Kidney (tissue), 14 donors: Measurements from ENCODE around the gene ZNF618. TPM values are rescaled to one million over a fixed set of nuclear protein-coding genes. Genes with fewer than 3 reads are reported as not detected.

Experiments used
- DNase-seq, 5 donors: peaks; one replicate each; pipeline ENCODE4 v3.0.0-alpha.2; 2013 to 2020
- FAIRE-seq: peaks from 2 replicates; lab custom pipeline; 2012; peaks lifted over from hg19 to GRCh38; lab: Jason Lieb, UNC
- H3K27ac ChIP-seq, 2 donors: one replicate each; pipeline ENCODE4 v1.7.0; 2013; ENCODE audit warnings: low read depth in 2 of 2, low read length in 2 of 2, inconsistent platforms in 1 of 2
- H3K27me3 ChIP-seq: one replicate; pipeline ENCODE4 v1.7.1; 2013; ENCODE audit warnings: low read length, inconsistent platforms; ENCODE audit not compliant: control insufficient read depth, insufficient read depth
- H3K36me3 ChIP-seq, 3 donors: one replicate each; pipeline versions ENCODE4 v1.7.0 to v1.7.1; 2013; ENCODE audit warnings: low read length in 3 of 3, control low read depth in 1 of 3, inconsistent platforms in 1 of 3; ENCODE audit not compliant: insufficient read depth in 3 of 3, control insufficient read depth in 2 of 3
- H3K4me1 ChIP-seq, 3 donors: one replicate each; pipeline versions ENCODE4 v1.7.0 to v1.7.1; 2013; ENCODE audit warnings: low read length in 3 of 3, inconsistent platforms in 1 of 3, low read depth in 1 of 3; ENCODE audit not compliant: control insufficient read depth in 2 of 3, insufficient read depth in 2 of 3
- H3K4me3 ChIP-seq, 3 donors: one replicate each; pipeline versions ENCODE4 v1.7.0 to v1.8.1; 2013; ENCODE audit warnings: low read length in 3 of 3, control low read depth in 1 of 3, inconsistent platforms in 1 of 3
- H3K9ac ChIP-seq, 3 donors: one replicate each; pipeline versions ENCODE4 v1.7.0 to v1.7.1; 2013; ENCODE audit warnings: low read length in 3 of 3, control low read depth in 1 of 3, inconsistent platforms in 1 of 3
- H3K9me3 ChIP-seq, 3 donors: one replicate each; pipeline versions ENCODE4 v1.7.0 to v1.7.1; 2013; ENCODE audit warnings: low read length in 3 of 3, control low read depth in 1 of 3, inconsistent platforms in 1 of 3; ENCODE audit not compliant: control insufficient read depth in 2 of 3, insufficient read depth in 1 of 3
- CTCF ChIP-seq: IDR thresholded peaks from 3 replicates; pipeline ENCODE4 v1.5.1; 2012; ENCODE audit warnings: mild to moderate bottlenecking, moderate library complexity, borderline replicate concordance; ENCODE audit not compliant: insufficient read depth; ENCODE audit errors: extremely low read depth
- intact Hi-C: fragments of 100-400 bp; cut with DNase I; formaldehyde crosslinking; loops from one replicate; pipeline ENCODE4 v1.11.1; 2022
- polyA plus RNA-seq: library from polyadenylated mRNA; stranded (reverse); fragments of 350-450 nt; fragmentation: Illumina TruSeq; extraction: RNeasy Lipid Tissue Mini Kit (QIAGEN cat#74804); gene quantifications from one replicate; pipeline ENCODE4 v1.2.3, GENCODE V29; 2014; ENCODE audit warnings: low read depth, low replicate concordance; ENCODE audit not compliant: insufficient read depth
- total RNA-seq: library from RNA; stranded (reverse); fragmentation: NEBNext Ultra II Directional; extraction: Animal tissue kit (Norgen Biotek cat#: 25700); gene quantifications from one replicate; pipeline ENCODE4 v1.2.1, GENCODE V29; 2021
- donor health status: control.
- donor health status: control.
- donor health status: control.
- donor health status: control.
- donor health status: control.
- donor health status: DM: yes; HTN: yes; CAD: no.
- donor health status: Normal renal cell carcinoma (clear cell type).

The ZNF618 gene
- total and polyA plus RNA-seq, 2 donors from 2014 or later, result 5.6 to 31.9 TPM

GRCh38 chr9:113873446-113873845 is 2.7 kb upstream of the ZNF618 start:
- intact Hi-C loops, result loop anchor here (10.0 kb wide), 1 partner anchor 121 kb away; no protein-coding TSS in a partner anchor
- no peak overlapping the region for H3K4me3 ChIP-seq
- DNase-seq, result no peak
- H3K27ac ChIP-seq, result no peak overlapping the region
- H3K9me3 ChIP-seq, result no peaks in the 10 kb centered on the region
- no peak overlapping the region for H3K9ac ChIP-seq
- no peak for FAIRE-seq
- H3K27me3 ChIP-seq, result no peaks in the 10 kb centered on the region
- TF ChIP-seq CTCF, result no peak
- H3K36me3 ChIP-seq, result no peaks in the 10 kb centered on the region
- peaks cover 0 to 2% (median 0%) of the 10 kb centered on the region in 3 donors for H3K4me1 ChIP-seq

- H3K4me3 ChIP-seq, result no peak overlapping the region
- H3K9ac ChIP-seq, result no peak overlapping the region
- peaks cover 0 to 2% (median 0%) of the 10 kb centered on the region in 3 donors for H3K4me1 ChIP-seq
- H3K36me3 ChIP-seq, result no peaks in the 10 kb centered on the region
- intact Hi-C loops, result loop anchor here (10.0 kb wide), 1 partner anchor 121 kb away; no protein-coding TSS in a partner anchor
- no peaks in the 10 kb centered on the region for H3K9me3 ChIP-seq
- TF ChIP-seq CTCF, result no peak
- H3K27ac ChIP-seq, result no peak overlapping the region
- DNase-seq, result no peak
- FAIRE-seq, result no peak
- no peaks in the 10 kb centered on the region for H3K27me3 ChIP-seq
These were observed 2.2 kb upstream of the ZNF618 start for GRCh38 chr9:113873926-113874325.

GRCh38 chr9:113875459-113876150 is 504 bp upstream of the ZNF618 start:
- Histone ChIP-seq H3K4me3 (no peak overlapping the region), H3K27ac (no peak overlapping the region), H3K4me1 (peaks cover 0 to 2% (median 0%) of the 10 kb centered on the region in 3 donors), H3K9ac (no peak overlapping the region), H3K9me3 (no peaks in the 10 kb centered on the region), H3K36me3 (no peaks in the 10 kb centered on the region), H3K27me3 (no peaks in the 10 kb centered on the region)
- DNase-seq, result peak in 2 of 5 donors; percentile 56 to 57
- TF ChIP-seq CTCF, result no peak
- FAIRE-seq, result no peak
- intact Hi-C loops, result loop anchor here (10.0 kb wide), 1 partner anchor 119 kb away; no protein-coding TSS in a partner anchor
